ENCODE data around the gene C22orf23. TPM values are rescaled to one million over a fixed set of nuclear protein-coding genes. Genes with fewer than 3 reads are reported as not detected.
"Not testable (repeated sequence)": the region's sequence is repeated elsewhere in the genome, so short reads cannot be mapped to it uniquely, and the experiment has no call there.

The C22orf23 gene
- total RNA-seq, 4 donors from 2014 or later, result 0.31 to 0.40 TPM; not detected in 2

DNA sequence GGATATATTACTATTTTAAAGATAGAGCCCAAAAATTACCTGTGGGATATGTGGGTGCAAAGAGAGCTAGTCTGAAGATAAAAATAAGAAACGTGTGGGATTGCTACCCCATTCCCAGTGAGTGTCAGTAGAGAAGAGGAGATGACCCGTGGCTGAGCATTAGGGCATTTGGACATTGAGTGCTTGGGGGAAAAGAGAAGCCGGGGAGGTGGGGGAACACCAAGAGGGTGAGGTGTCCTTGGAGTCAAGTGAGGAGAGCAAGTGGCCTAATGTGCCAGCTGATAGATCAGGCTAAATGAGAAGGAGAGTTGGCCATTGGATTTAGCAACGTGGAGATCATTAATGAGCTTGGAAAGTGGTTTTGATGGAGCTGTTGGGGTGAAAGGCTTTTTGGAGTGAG lies 1.3 kb upstream of the C22orf23 start:
- Histone ChIP-seq H3K27ac (no peak overlapping the region), H3K27me3 (no peaks in the 10 kb centered on the region), H3K9me3 (no peaks in the 10 kb centered on the region), H3K4me1 (peaks cover 0 to 34% (median 8%) of the 10 kb centered on the region in 3 donors), H3K4me3 (peak overlapping the region in 1 of 2 donors; percentile 98), H3K36me3 (peaks cover 0 to 41% of the 10 kb centered on the region in 2 donors)
- no peak for ATAC-seq
- TF ChIP-seq POLR2A (IDR thresholded peaks at IDR 0.05), result no peak
- no peak for TF ChIP-seq POLR2AphosphoS5 (IDR thresholded peaks at IDR 0.05)
- no peak for TF ChIP-seq EP300 (IDR thresholded peaks at IDR 0.05)
- TF ChIP-seq, protein P1, sequence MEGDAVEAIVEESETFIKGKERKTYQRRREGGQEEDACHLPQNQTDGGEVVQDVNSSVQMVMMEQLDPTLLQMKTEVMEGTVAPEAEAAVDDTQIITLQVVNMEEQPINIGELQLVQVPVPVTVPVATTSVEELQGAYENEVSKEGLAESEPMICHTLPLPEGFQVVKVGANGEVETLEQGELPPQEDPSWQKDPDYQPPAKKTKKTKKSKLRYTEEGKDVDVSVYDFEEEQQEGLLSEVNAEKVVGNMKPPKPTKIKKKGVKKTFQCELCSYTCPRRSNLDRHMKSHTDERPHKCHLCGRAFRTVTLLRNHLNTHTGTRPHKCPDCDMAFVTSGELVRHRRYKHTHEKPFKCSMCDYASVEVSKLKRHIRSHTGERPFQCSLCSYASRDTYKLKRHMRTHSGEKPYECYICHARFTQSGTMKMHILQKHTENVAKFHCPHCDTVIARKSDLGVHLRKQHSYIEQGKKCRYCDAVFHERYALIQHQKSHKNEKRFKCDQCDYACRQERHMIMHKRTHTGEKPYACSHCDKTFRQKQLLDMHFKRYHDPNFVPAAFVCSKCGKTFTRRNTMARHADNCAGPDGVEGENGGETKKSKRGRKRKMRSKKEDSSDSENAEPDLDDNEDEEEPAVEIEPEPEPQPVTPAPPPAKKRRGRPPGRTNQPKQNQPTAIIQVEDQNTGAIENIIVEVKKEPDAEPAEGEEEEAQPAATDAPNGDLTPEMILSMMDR (IDR thresholded peaks at IDR 0.05), result no peak
- 43 to 57% methylated on average over 2 to 4 of the region's 4 CpGs for WGBS, 2 donors (ENCODE audit: low coverage in 1 of 2)

DNA sequence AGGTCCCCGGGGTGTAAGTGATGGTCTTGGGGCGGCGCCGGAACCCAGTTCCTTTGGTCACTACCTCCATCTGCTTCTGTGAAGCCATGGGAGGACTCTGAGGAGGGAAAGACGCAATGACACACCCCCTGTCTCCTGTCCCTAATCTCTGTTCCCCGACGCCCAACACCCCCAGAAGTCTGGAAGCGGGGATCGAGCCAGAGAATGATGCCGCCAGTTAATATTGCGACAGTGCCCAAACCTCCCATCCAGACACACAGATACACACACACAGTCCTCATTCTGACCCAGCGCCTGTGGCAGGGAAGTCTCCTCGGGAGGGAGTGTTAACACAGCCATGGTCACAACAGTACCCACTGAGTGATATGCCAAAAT lies 352 bp downstream of the C22orf23 start:
- Histone ChIP-seq H3K36me3 (peaks cover 0 to 24% of the 10 kb centered on the region in 2 donors), H3K4me3 (peak overlapping the region; percentile 63 to 98), H3K27me3 (no peaks in the 10 kb centered on the region), H3K4me1 (peaks cover 0 to 34% (median 8%) of the 10 kb centered on the region in 3 donors), H3K27ac (peak overlapping the region in 3 of 4 donors; percentile 84 to 87 (median 87)), H3K9me3 (no peaks in the 10 kb centered on the region)
- TF ChIP-seq POLR2AphosphoS5 (IDR thresholded peaks at IDR 0.05), result no peak
- TF ChIP-seq, protein P1 (IDR thresholded peaks at IDR 0.05), result no peak
- TF ChIP-seq POLR2A (IDR thresholded peaks at IDR 0.05), result no peak
- no peak for TF ChIP-seq EP300 (IDR thresholded peaks at IDR 0.05)
- ATAC-seq, result peak; percentile 73
- 0% methylated on average over 6 of the region's 13 CpGs; no CpG with 5 or more reads in 1 of the 2 donors for WGBS, 2 donors (ENCODE audit: low coverage in 1 of 2)

DNA sequence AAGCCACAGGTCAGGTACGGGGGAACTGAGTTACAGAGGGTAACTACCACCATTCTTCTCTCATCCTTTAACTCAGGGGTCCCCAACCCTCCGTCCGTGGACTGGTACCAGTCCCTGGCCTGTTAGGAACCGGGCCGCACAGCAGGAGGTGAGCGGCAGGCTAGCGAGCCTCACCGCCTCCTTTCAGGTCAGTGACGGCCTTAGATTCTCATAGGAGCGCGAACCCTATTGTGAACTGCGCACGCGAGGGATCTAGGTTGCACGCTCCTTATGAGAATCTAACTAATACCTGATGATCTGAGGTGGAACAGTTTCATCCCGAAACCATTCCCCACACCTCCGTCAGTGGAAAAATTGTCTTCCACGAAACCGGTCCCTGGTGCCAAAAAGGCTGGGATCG lies 772 bp downstream of the C22orf23 start:
- not testable (repeated sequence) for H3K9me3 ChIP-seq, H3K27me3 ChIP-seq, ATAC-seq
- peaks cover 0 to 20% of the 10 kb centered on the region in 2 donors for H3K36me3 ChIP-seq
- peak overlapping the region in 1 of 4 donors; percentile 84 for H3K27ac ChIP-seq
- WGBS, 2 donors (ENCODE audit: low coverage in 1 of 2), result no CpG with 5 or more reads among the region's 20 CpGs
- H3K4me1 ChIP-seq, result peaks cover 0 to 34% (median 8%) of the 10 kb centered on the region in 3 donors
- H3K4me3 ChIP-seq, result peak overlapping the region; percentile 63 to 98

DNA sequence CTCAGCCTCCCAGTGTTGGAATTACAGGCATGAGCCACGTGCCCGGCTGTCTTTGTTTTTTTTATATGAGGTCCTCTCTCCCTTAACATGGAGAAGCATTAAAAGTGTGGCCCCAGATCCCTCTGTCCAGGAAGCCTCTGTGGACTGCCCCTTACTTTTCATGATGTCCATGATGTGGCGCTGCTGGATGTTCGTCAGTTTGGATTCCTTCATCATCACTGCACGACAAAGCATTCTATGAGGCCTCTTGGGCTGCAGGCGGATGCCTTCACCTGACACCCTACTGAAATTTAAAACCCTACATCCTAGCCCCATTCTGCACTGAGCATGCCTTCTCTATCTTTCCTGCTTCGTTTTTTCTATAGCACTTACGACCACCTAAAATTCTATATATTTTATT lies 2.1 kb downstream of the C22orf23 start:
- no peak for ATAC-seq
- Histone ChIP-seq H3K9me3 (no peaks in the 10 kb centered on the region), H3K27me3 (no peaks in the 10 kb centered on the region), H3K4me1 (peaks cover 0 to 34% (median 8%) of the 10 kb centered on the region in 3 donors), H3K4me3 (no peak overlapping the region), H3K36me3 (peaks cover 0 to 7% of the 10 kb centered on the region in 2 donors), H3K27ac (no peak overlapping the region)
- WGBS, 2 donors (ENCODE audit: low coverage in 1 of 2), result 31 to 41% methylated on average over 7 to 8 of the region's 8 CpGs
- TF ChIP-seq, protein P1 (IDR thresholded peaks at IDR 0.05), result no peak
- TF ChIP-seq POLR2AphosphoS5 (IDR thresholded peaks at IDR 0.05) (no peak), EP300 (IDR thresholded peaks at IDR 0.05) (no peak), POLR2A (IDR thresholded peaks at IDR 0.05) (no peak)

DNA sequence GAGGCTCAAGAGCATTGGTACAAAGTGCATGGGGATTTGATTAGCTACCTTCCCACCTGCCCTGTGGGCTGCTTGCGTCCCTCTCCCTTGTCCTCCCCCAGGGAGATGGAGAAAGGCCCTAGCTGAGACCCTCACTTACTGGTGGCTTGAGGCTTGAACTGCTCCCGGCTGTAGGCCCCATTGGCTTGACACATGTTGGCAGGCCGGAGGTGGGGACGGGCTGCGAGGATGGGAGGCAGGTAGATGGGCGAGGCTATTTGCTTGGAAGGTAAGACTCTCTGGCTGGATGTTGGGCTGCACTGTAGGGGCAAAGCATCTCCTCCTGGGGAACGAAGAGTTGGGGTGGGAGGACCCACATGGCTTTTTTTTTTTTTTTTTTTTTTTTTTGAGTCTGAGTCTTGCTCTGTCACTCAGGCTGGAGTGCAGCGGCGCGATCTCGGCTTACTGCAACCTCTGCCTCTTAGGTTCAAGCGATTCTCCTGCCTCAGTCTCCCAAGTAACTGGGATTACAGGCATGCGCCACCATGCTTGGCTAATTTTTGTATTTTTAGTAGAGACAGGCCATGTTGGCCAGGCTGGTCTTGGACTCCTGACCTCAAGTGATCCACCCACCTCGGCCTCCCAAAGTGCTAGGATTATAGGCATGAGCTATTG lies 6.1 kb downstream of the C22orf23 start:
- H3K27me3 ChIP-seq, H3K4me3 ChIP-seq, H3K9me3 ChIP-seq, H3K4me1 ChIP-seq, H3K27ac ChIP-seq, ATAC-seq: not testable (repeated sequence)
- 56 to 92% methylated on average over 2 of the region's 14 CpGs for WGBS, 2 donors (ENCODE audit: low coverage in 1 of 2)
- H3K36me3 ChIP-seq, result peaks cover 0 to 25% of the 10 kb centered on the region in 2 donors

DNA sequence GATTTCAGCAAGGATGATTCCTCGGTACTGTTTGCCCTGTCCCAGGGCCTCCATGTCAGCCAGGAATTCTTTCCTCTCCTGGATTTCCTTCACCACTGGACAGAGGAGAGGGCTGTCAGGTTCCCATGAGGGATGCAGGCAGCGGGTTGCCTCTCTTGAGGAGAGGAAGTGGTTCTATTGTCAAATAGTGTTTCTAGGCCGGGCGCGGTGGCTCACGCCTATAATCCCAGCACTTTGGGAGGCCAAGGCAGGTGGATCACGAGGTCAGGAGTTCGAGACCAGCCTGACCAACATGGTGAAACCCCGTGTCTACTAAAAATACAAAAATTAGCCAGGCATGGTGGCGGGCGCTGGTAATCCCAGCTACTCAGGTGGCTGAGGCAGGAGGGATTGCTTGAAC lies 9.0 kb downstream of the C22orf23 start:
- H3K36me3 ChIP-seq, result peaks cover 0 to 54% of the 10 kb centered on the region in 2 donors
- H3K27ac ChIP-seq, H3K4me3 ChIP-seq, H3K9me3 ChIP-seq, H3K4me1 ChIP-seq, ATAC-seq, H3K27me3 ChIP-seq: not testable (repeated sequence)
- WGBS, 2 donors (ENCODE audit: low coverage in 1 of 2), result 70 to 77% methylated on average over 3 to 4 of the region's 11 CpGs
